ENCODE results near the gene SRMS.

DNA sequence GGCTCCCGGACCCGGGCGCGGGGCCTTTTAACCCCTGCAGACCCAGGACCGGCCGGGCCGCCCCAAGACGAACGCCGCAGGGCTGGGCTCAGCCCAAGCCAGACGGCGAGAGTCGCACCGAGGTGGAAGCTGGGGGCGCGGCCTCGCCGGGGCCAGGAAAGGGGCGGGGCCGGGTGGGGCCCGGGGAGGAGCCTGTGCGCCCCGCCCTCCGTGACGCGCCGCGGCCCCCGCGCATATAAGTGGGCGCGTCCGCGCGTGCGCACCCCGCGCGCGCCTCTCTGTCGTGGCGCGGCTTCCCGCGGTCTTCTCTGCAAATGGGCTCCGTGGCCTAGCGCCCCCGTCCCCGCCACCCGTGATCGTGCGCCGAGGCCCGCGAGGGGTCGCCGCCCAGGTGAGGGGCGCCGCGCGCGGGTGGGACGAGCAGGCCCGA is 27.0 kb downstream of the SRMS start, which contains the start of gene PPDPF:
- no peak for TF ChIP-seq FOXK1 (CRISPR knock-in tag; IDR thresholded peaks at IDR 0.05; ENCODE audit: borderline replicate concordance, low read depth)
- TF ChIP-seq YY1 (IDR thresholded peaks at IDR 0.05; ENCODE audit: insufficient read depth, insufficient replicate concordance, low read depth, low read length): no peak
- no peak for TF ChIP-seq XRCC5 (optimal IDR thresholded peaks at IDR 0.05; ENCODE audit: low read length)
- TF ChIP-seq CTCF (CRISPR knock-in tag; IDR thresholded peaks at IDR 0.05): no peak
- no peak for TF ChIP-seq SIX4 (CRISPR knock-in tag; IDR thresholded peaks at IDR 0.05)
- no peak for TF ChIP-seq KDM1A (CRISPR knock-in tag; IDR thresholded peaks at IDR 0.05)
- peak; percentile 71 for TF ChIP-seq RBFOX2 (IDR thresholded peaks at IDR 0.05; ENCODE audit: low read depth, low read length)
- TF ChIP-seq ZNF296 (CRISPR knock-in tag; conservative IDR thresholded peaks at IDR 0.05): no peak
- TF ChIP-seq, protein P1, sequence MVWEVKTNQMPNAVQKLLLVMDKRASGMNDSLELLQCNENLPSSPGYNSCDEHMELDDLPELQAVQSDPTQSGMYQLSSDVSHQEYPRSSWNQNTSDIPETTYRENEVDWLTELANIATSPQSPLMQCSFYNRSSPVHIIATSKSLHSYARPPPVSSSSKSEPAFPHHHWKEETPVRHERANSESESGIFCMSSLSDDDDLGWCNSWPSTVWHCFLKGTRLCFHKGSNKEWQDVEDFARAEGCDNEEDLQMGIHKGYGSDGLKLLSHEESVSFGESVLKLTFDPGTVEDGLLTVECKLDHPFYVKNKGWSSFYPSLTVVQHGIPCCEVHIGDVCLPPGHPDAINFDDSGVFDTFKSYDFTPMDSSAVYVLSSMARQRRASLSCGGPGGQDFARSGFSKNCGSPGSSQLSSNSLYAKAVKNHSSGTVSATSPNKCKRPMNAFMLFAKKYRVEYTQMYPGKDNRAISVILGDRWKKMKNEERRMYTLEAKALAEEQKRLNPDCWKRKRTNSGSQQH (CRISPR knock-in tag; IDR thresholded peaks at IDR 0.05; ENCODE audit: low read depth): no peak
- TF ChIP-seq SIX1 (CRISPR knock-in tag; IDR thresholded peaks at IDR 0.05; ENCODE audit: borderline replicate concordance): no peak
- TF ChIP-seq RELA (CRISPR knock-in tag; IDR thresholded peaks at IDR 0.05): no peak
- TF ChIP-seq, protein P2, sequence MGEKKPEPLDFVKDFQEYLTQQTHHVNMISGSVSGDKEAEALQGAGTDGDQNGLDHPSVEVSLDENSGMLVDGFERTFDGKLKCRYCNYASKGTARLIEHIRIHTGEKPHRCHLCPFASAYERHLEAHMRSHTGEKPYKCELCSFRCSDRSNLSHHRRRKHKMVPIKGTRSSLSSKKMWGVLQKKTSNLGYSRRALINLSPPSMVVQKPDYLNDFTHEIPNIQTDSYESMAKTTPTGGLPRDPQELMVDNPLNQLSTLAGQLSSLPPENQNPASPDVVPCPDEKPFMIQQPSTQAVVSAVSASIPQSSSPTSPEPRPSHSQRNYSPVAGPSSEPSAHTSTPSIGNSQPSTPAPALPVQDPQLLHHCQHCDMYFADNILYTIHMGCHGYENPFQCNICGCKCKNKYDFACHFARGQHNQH (CRISPR knock-in tag; IDR thresholded peaks at IDR 0.05): no peak
- no peak for TF ChIP-seq PCBP1 (IDR thresholded peaks at IDR 0.05; ENCODE audit: borderline replicate concordance, low read depth, low read length)
